ENCODE data around the gene ADAMTS12.
A peak's percentile ranks its signal among the peaks of the same experiment; 100 is the strongest.

ADAMTS12 gene

DNA sequence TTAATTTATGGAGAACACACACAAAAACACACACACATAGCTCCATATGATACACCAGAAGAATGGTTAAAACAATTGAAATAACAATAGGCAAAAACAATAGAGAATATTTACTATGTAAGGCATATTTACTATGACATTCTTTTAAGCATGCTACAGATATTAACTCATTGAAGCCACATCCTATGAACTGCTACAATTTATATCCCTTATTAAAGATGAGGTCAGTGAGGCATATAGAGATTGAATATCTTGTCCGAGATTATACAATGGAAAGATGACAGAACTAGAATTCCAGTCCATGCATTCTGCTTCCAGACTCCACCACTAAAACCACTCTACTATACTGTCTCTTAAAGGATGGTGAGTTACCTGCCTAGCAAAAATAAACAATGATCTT, 60.7 kb downstream of the ADAMTS12 start:
- Histone ChIP-seq H2BK12ac (ENCODE audit: low read length in 2 of 2) (no peak overlapping the region), H3K27ac (ENCODE audit: low read length, poor library complexity, severe bottlenecking) (no peak overlapping the region), H2BK120ac (ENCODE audit: low read depth, low read length) (no peak overlapping the region), H3K4me3 (ENCODE audit: insufficient read depth in 1 of 2, low read depth in 1 of 2, low read length in 2 of 2) (no peak overlapping the region), H3K4me2 (ENCODE audit: low read length, poor library complexity, severe bottlenecking) (no peak overlapping the region), H2AK5ac (ENCODE audit: low read length, severe bottlenecking) (no peak overlapping the region), H3K9ac (ENCODE audit: low read length) (no peak overlapping the region), H4K8ac (ENCODE audit: low read length) (no peak overlapping the region), H3K14ac (ENCODE audit: low read length in 2 of 2) (no peak overlapping the region), H2BK5ac (ENCODE audit: low read depth, low read length, poor library complexity, severe bottlenecking) (no peak overlapping the region), H3K9me3 (ENCODE audit: control insufficient read depth, low read length) (no peaks in the 10 kb centered on the region), H3K36me3 (ENCODE audit: control insufficient read depth in 1 of 2, insufficient read depth in 2 of 2, low read depth in 1 of 2, low read length in 2 of 2) (no peaks in the 10 kb centered on the region), H3K4me1 (ENCODE audit: control insufficient read depth, insufficient read depth, low read depth, low read length) (peaks cover 6% of the 10 kb centered on the region), H3K4ac (ENCODE audit: low read depth in 1 of 2, low read length in 2 of 2) (no peak overlapping the region), H3K79me1 (replicated peaks; ENCODE audit: low read length, poor library complexity, severe bottlenecking) (peaks cover 17% of the 10 kb centered on the region), H2BK15ac (ENCODE audit: low read depth, poor library complexity, severe bottlenecking) (no peak overlapping the region), H3K23ac (ENCODE audit: low read length in 2 of 2) (no peak overlapping the region), H3K27me3 (ENCODE audit: control insufficient read depth in 1 of 2, insufficient read depth in 1 of 2, low read length in 2 of 2) (no peaks in the 10 kb centered on the region), H3K18ac (ENCODE audit: low read depth in 1 of 2, low read length in 2 of 2) (no peak overlapping the region), H4K91ac (ENCODE audit: low read length) (no peak overlapping the region), H2AFZ (ENCODE audit: low read depth, low read length) (no peak overlapping the region)
- no peak for DNase-seq
- no CpG with 5 or more reads among the region's 1 CpG for WGBS

DNA sequence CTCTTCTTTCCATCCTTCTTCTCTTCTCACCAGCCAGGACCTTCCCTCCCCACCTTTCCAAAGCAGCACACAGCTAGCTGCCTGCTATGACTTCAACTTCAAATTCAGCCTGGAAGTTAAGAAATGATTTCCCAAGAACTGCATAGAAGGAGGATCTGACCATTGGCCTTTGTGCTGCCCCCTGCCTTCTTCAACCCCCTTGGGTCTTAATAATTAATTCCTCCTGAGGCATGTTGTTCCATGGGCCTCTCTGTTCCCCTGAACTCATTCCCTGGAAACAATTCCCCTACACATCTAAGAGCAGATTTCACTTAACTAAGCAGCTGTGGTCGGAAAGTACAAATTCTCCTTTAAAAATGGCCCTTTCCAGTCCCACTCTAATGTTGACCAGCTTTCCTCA, 62.4 kb downstream of the ADAMTS12 start:
- Histone ChIP-seq H2BK15ac (ENCODE audit: low read depth, poor library complexity, severe bottlenecking) (no peak overlapping the region), H2AFZ (ENCODE audit: low read depth, low read length) (no peak overlapping the region), H3K4ac (ENCODE audit: low read depth in 1 of 2, low read length in 2 of 2) (no peak overlapping the region), H4K8ac (ENCODE audit: low read length) (no peak overlapping the region), H4K91ac (ENCODE audit: low read length) (no peak overlapping the region), H2BK12ac (ENCODE audit: low read length in 2 of 2) (no peak overlapping the region), H3K4me1 (ENCODE audit: control insufficient read depth, insufficient read depth, low read depth, low read length) (peaks cover 6% of the 10 kb centered on the region), H3K9ac (ENCODE audit: low read length) (no peak overlapping the region), H3K23ac (ENCODE audit: low read length in 2 of 2) (no peak overlapping the region), H2BK120ac (ENCODE audit: low read depth, low read length) (peak overlapping the region; percentile 6), H2BK5ac (ENCODE audit: low read depth, low read length, poor library complexity, severe bottlenecking) (no peak overlapping the region), H3K79me1 (replicated peaks; ENCODE audit: low read length, poor library complexity, severe bottlenecking) (peaks cover 13% of the 10 kb centered on the region), H2AK5ac (ENCODE audit: low read length, severe bottlenecking) (peak overlapping the region; percentile 67), H3K18ac (ENCODE audit: low read depth in 1 of 2, low read length in 2 of 2) (no peak overlapping the region), H3K4me3 (ENCODE audit: insufficient read depth in 1 of 2, low read depth in 1 of 2, low read length in 2 of 2) (no peak overlapping the region), H3K4me2 (ENCODE audit: low read length, poor library complexity, severe bottlenecking) (no peak overlapping the region), H3K9me3 (ENCODE audit: control insufficient read depth, low read length) (no peaks in the 10 kb centered on the region), H3K27ac (ENCODE audit: low read length, poor library complexity, severe bottlenecking) (no peak overlapping the region), H3K36me3 (ENCODE audit: control insufficient read depth in 1 of 2, insufficient read depth in 2 of 2, low read depth in 1 of 2, low read length in 2 of 2) (no peaks in the 10 kb centered on the region), H3K14ac (ENCODE audit: low read length in 2 of 2) (no peak overlapping the region), H3K27me3 (ENCODE audit: control insufficient read depth in 1 of 2, insufficient read depth in 1 of 2, low read length in 2 of 2) (no peaks in the 10 kb centered on the region)
- WGBS = 77% methylated on average over 1 of the region's 1 CpG
- no peak for DNase-seq

DNA sequence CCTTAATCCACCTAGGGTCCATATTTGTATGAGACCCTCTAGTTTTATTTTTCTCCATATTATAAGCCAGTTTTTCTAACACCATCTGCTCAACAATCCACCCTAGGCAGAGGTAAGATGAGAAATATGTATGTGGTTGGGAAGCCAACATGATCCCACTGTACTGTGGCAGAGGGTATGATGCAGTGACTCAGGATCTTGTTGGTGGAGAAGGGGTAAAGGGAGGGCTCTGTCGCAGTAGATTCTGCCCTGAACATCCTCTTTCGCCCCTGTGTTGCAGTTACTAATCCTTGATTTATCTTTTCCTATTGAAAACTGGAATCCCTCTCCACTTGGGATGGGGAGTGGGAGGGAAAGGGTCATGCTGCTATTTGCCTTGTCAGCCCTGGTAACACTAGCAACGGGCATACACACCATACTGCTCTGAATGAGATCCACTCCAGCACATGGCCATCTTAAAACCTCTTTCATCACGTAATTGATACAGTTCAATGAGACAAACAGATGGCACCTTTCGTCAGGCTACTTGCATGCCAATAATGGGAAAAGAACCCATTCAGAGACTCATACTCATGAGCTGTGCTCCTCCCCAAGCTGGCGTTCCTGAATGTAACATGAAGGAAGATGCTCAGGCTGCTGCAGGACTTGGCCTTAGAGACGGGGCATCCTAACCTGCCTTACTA, 63.0 kb downstream of the ADAMTS12 start:
- Histone ChIP-seq H4K91ac (ENCODE audit: low read length) (peak overlapping the region; percentile 3), H3K79me1 (replicated peaks; ENCODE audit: low read length, poor library complexity, severe bottlenecking) (peaks cover 15% of the 10 kb centered on the region), H4K8ac (ENCODE audit: low read length) (peak overlapping the region; percentile 46), H2BK12ac (ENCODE audit: low read length in 2 of 2) (no peak overlapping the region), H3K4me1 (ENCODE audit: control insufficient read depth, insufficient read depth, low read depth, low read length) (peaks cover 5% of the 10 kb centered on the region), H3K4me2 (ENCODE audit: low read length, poor library complexity, severe bottlenecking) (no peak overlapping the region), H3K9ac (ENCODE audit: low read length) (no peak overlapping the region), H3K36me3 (ENCODE audit: control insufficient read depth in 1 of 2, insufficient read depth in 2 of 2, low read depth in 1 of 2, low read length in 2 of 2) (no peaks in the 10 kb centered on the region), H3K18ac (ENCODE audit: low read depth in 1 of 2, low read length in 2 of 2) (no peak overlapping the region), H3K23ac (ENCODE audit: low read length in 2 of 2) (no peak overlapping the region), H2AFZ (ENCODE audit: low read depth, low read length) (no peak overlapping the region), H3K4ac (ENCODE audit: low read depth in 1 of 2, low read length in 2 of 2) (no peak overlapping the region), H3K27ac (ENCODE audit: low read length, poor library complexity, severe bottlenecking) (no peak overlapping the region), H2BK5ac (ENCODE audit: low read depth, low read length, poor library complexity, severe bottlenecking) (no peak overlapping the region), H3K9me3 (ENCODE audit: control insufficient read depth, low read length) (no peaks in the 10 kb centered on the region), H2AK5ac (ENCODE audit: low read length, severe bottlenecking) (no peak overlapping the region), H3K4me3 (ENCODE audit: insufficient read depth in 1 of 2, low read depth in 1 of 2, low read length in 2 of 2) (peak overlapping the region in 1 of 2 experiments; percentile 4), H2BK120ac (ENCODE audit: low read depth, low read length) (no peak overlapping the region), H2BK15ac (ENCODE audit: low read depth, poor library complexity, severe bottlenecking) (no peak overlapping the region), H3K27me3 (ENCODE audit: control insufficient read depth in 1 of 2, insufficient read depth in 1 of 2, low read length in 2 of 2) (no peaks in the 10 kb centered on the region), H3K14ac (ENCODE audit: low read length in 2 of 2) (no peak overlapping the region)
- no peak for DNase-seq
- WGBS = 88% methylated on average over 6 of the region's 7 CpGs

DNA sequence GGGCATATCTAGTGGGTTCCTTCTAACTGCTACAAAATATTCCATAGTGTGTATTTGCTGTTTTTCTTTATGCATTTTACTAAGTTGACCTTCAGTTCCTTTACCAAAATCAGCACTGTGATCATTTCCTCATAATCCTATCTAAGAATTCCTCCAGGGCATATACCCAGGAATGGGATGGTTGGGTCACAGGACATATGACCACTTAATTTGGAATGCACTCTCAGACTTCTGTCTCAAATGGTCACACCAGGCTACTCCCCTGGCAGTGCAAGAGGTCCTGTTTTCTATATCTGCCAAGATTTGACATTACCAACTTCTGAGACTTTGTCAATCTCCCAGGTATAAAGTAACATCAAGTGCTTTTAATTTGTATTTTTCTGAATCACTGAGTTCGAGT, 63.9 kb downstream of the ADAMTS12 start:
- 97% methylated on average over 1 of the region's 1 CpG for WGBS
- no peak overlapping the region for H2BK120ac ChIP-seq (ENCODE audit: low read depth, low read length)

More for the DNA sequence above, 63.9 kb downstream of the ADAMTS12 start:
- Histone ChIP-seq H3K23ac (ENCODE audit: low read length in 2 of 2) (no peak overlapping the region), H2BK12ac (ENCODE audit: low read length in 2 of 2) (no peak overlapping the region), H2AFZ (ENCODE audit: low read depth, low read length) (no peak overlapping the region), H2BK5ac (ENCODE audit: low read depth, low read length, poor library complexity, severe bottlenecking) (no peak overlapping the region), H3K14ac (ENCODE audit: low read length in 2 of 2) (no peak overlapping the region), H3K4me1 (ENCODE audit: control insufficient read depth, insufficient read depth, low read depth, low read length) (peaks cover 5% of the 10 kb centered on the region), H3K4me2 (ENCODE audit: low read length, poor library complexity, severe bottlenecking) (no peak overlapping the region), H4K8ac (ENCODE audit: low read length) (no peak overlapping the region), H3K4ac (ENCODE audit: low read depth in 1 of 2, low read length in 2 of 2) (no peak overlapping the region), H4K91ac (ENCODE audit: low read length) (no peak overlapping the region), H2BK15ac (ENCODE audit: low read depth, poor library complexity, severe bottlenecking) (no peak overlapping the region), H2AK5ac (ENCODE audit: low read length, severe bottlenecking) (no peak overlapping the region), H3K9me3 (ENCODE audit: control insufficient read depth, low read length) (no peaks in the 10 kb centered on the region), H3K18ac (ENCODE audit: low read depth in 1 of 2, low read length in 2 of 2) (no peak overlapping the region), H3K9ac (ENCODE audit: low read length) (no peak overlapping the region), H3K27me3 (ENCODE audit: control insufficient read depth in 1 of 2, insufficient read depth in 1 of 2, low read length in 2 of 2) (no peaks in the 10 kb centered on the region), H3K27ac (ENCODE audit: low read length, poor library complexity, severe bottlenecking) (no peak overlapping the region), H3K36me3 (ENCODE audit: control insufficient read depth in 1 of 2, insufficient read depth in 2 of 2, low read depth in 1 of 2, low read length in 2 of 2) (no peaks in the 10 kb centered on the region), H3K4me3 (ENCODE audit: insufficient read depth in 1 of 2, low read depth in 1 of 2, low read length in 2 of 2) (no peak overlapping the region), H3K79me1 (replicated peaks; ENCODE audit: low read length, poor library complexity, severe bottlenecking) (peaks cover 16% of the 10 kb centered on the region)
- DNase-seq = no peak

Data from mesenchymal stem cell (in vitro differentiated cells and primary cell).